Right ventricle myocardium inferior (tissue), 1 donor: ENCODE measurements around the gene RNF145. TPM values are rescaled to one million over a fixed set of nuclear protein-coding genes. Genes with fewer than 3 reads are reported as not detected.
"Not testable (repeated sequence)": the region's sequence is repeated elsewhere in the genome, so short reads cannot be mapped to it uniquely, and the experiment has no call there.

Experiments used
- ATAC-seq: fragments of 200-7000 bp; cut with Tn5 transposase; one replicate; pipeline ENCODE4 v1.9.1; 2020; ENCODE audit warnings: mild to moderate bottlenecking, moderate library complexity
- DNase-seq: peaks from one replicate; pipeline ENCODE4 v3.0.0; 2021; ENCODE audit errors: missing footprints
- intact Hi-C: fragments of 100-400 bp; cut with DNase I; formaldehyde crosslinking; loops from one replicate; pipeline ENCODE4 v1.11.0; 2022
- total RNA-seq: library from RNA; stranded (reverse); fragmentation: NEBNext Ultra II Directional; extraction: Animal tissue kit (Norgen Biotek cat#: 25700); gene quantifications from one replicate; pipeline ENCODE4 v1.2.1, GENCODE V29; 2021
- donor health status: DM: no; HTN: yes; CAD: no; lungs with severe emphysema.

Gene RNF145
- total RNA-seq, 1 donor from 2014 or later = 21.9 TPM

DNA sequence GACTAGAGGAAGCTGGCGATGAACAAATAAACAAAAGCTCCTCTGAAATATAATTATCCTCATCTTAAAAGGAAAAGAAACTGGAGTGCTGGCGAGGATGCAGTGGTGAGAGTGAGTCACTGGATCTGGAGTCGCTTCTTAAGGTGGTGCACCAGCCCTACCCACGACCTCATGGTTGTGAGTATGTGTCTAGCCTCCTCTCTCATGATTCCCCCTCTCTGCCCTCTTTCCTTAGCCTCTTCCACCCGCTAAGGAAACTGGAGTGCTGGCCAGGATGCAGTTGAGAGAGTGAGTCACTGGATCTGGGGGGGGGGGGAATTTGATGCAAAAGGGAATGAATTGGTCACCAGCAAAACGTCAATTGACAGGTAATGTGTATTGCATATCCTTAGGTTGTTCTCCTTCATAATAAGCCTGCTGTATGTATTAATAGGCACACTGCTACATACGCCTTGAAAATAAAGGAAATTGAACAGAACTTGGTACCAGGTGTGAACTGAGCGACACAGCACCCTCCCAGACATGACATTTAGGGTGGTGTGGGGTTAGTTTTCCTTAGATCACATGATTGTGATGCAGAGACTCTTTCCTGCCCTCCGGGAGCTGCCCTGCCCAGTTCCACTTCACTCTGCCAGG, 73.3 kb downstream of the RNF145 start:
- no peak for ATAC-seq
- DNase-seq = no peak
- intact Hi-C loops = loop anchor here (10.0 kb wide), 2 partner anchors 441 to 1121 kb away; no protein-coding TSS in a partner anchor

- DNase-seq (no peak), ATAC-seq (peak; percentile 83)
- intact Hi-C loops = loop anchor here (1.0 to 10.0 kb wide), 5 partner anchors 438 to 1371 kb away; no protein-coding TSS in a partner anchor
These were observed 76.2 kb downstream of the RNF145 start for GRCh38 chr5:159133041-159133741.

GRCh38 chr5:159132429-159133040, 76.8 kb downstream of the RNF145 start:
- intact Hi-C loops = loop anchor here (1.0 to 10.0 kb wide), 5 partner anchors 438 to 1370 kb away; no protein-coding TSS in a partner anchor
- ATAC-seq = no peak

GRCh38 chr5:159131951-159132350, 77.4 kb downstream of the RNF145 start:
- intact Hi-C loops = loop anchor here (5.0 to 10.0 kb wide), 4 partner anchors 437 to 1370 kb away; no protein-coding TSS in a partner anchor
- no peak for ATAC-seq

More at GRCh38 chr5:159132429-159133040, 76.8 kb downstream of the RNF145 start:
- no peak for DNase-seq

DNA sequence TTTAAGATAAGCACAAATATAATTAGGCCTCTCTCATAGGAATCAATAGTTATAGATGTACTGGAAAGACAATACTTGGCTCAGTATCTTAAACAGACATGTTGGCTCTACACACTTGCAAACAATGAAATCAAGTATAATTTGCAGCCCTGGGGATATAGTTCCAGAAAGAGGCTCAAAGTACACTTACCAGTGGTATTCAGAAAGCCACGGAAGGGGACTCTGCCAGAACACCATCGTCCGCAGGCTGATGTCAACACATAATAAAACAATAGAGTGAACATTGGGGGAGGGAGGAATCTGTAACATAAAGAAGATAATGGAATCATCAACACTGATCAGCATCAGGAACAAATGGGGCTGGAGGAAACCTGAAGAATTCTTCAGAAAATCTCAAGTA, 78.5 kb downstream of the RNF145 start:
- ATAC-seq (no peak), DNase-seq (no peak)
- intact Hi-C loops = loop anchor here (5.0 to 10.0 kb wide), 4 partner anchors 436 to 1369 kb away; no protein-coding TSS in a partner anchor

More at GRCh38 chr5:159131951-159132350, 77.4 kb downstream of the RNF145 start:
- DNase-seq = no peak

DNA sequence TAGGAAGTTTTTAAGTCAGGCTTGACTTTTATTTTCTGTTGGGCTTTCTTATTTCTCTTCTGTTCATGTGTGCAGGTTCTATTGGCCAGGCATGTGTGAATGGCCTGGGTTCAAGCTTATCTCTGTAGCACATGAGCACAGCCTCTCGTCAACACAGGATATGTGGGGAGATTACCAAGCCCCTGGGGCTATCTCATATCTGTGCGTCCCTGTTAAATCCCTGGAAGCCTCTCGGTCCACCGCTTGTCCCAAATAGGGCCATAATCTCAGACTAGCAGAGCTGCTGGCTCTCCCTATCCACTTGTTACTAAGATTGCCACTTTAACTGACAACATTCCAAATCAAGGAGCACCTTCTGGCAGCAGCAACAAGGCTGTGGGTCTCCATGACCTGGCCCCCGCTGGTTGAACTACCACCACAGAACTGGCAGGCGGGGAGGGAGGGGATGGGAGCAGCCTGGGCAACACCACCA, 81.2 kb downstream of the RNF145 start:
- no peak for DNase-seq
- intact Hi-C loops = no loop called here
- no peak for ATAC-seq

GRCh38 chr5:159123700-159124099, 85.7 kb downstream of the RNF145 start:
- DNase-seq (no peak), ATAC-seq (no peak)
- intact Hi-C loops = no loop called here

DNA sequence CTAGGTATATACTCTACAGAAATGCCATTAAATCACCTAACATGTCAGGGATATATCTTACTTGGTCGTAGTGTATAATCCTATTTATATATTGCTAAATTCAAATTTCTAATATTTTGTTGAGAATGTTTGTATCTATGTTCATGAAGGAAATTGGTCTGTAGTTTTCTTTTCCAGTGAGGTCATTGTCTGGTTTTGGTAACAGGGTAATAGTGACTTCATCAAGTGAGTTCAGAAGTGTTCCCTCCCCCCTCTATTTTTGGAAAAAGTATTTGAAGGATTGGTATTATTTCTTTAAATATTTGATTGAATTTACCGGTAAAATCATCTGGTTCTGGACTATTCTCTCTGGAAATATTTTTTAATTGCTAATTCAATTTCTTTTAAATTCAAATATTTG, 86.2 kb downstream of the RNF145 start:
- DNase-seq (no peak), ATAC-seq (no peak)
- intact Hi-C loops = no loop called here

DNA sequence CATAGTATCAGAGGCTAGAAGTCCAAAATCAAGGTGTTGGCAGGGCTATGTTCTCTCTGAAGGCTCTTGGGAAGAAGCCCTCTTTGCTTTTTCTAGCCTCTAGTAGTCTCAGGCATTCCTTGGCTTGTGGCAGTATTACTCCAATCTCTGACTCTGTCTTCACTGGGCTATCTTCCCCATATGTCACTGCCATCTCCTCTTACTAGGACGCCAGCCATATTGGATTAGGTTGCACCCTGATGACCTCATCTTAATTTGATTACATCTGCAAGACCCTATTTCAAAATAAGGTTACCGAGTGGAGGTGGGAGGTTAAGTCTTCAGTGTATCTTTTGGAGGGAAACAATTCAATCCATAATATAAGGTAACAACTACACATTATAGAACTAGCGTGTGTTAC, 88.3 kb downstream of the RNF145 start:
- ATAC-seq = no peak
- no peak for DNase-seq
- intact Hi-C loops = no loop called here

DNA sequence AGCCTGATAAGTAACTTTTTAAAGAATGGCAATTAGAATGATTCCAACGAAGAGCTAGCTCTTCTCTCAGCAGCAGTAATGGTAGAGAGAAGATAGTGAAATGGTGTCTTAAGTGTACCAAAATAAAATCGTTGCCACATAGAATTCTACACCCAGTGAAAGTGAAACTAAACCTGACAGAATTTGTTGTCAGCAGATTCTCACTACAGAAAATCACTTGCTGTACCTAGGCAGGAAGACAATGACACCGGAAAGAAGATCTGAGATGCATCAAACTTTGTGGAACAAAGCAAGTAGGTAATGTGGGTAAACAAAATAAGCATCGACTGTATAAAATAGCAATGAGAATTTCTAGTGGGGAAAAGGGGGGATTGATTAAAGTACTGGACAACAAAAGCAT, 88.9 kb downstream of the RNF145 start:
- ATAC-seq (no peak), DNase-seq (no peak)
- intact Hi-C loops = no loop called here

DNA sequence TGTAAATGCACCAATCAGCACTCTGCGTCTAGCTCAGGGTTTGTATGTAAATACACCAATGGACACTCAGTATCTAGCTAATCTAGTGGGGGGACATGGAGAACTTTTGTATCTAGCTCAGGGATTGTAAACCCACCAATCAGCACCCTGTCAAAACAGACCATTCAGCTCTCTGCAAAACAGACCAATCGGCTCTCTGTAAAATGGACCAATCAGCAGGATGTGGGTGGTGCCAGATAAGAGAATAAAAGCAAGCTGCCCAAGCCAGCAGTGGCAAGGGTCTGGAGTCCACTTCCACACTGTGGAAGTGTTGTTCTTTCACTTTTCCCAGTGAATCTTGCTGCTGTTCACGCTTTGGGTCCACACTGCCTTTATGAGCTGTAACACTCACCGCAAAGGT, 89.5 kb downstream of the RNF145 start:
- intact Hi-C loops, ATAC-seq: not testable (repeated sequence)

GRCh38 chr5:159118958-159119659, 90.2 kb downstream of the RNF145 start:
- intact Hi-C loops, DNase-seq, ATAC-seq: not testable (repeated sequence)

More for the DNA sequence above, 89.5 kb downstream of the RNF145 start:
- DNase-seq = not testable (repeated sequence)

DNA sequence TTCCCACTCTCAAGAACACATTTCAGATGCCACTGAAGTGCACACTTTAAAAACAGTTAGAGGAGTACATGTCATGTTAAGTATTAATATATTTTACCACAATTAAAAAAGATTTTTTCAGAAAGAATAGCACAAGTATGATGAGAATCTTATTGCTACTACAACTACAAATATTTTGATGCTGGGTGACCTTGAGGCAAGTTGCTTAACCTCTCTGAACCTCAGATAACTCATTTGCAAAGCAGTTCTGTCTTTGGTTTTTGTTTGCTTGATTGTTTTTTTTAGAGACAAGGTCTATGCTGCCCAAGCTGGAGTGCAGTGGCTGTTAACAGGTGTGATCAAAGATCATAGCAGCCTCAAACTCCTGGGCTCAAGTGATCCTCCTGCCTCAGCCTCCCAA, 95.9 kb downstream of the RNF145 start:
- intact Hi-C loops = no loop called here

GRCh38 chr5:159112436-159112835, 96.9 kb downstream of the RNF145 start:
- intact Hi-C loops = no loop called here
- ATAC-seq = no peak
- DNase-seq = no peak

More for the DNA sequence above, 95.9 kb downstream of the RNF145 start:
- ATAC-seq (no peak), DNase-seq (no peak)

Other genes with a start within 250 kb of the RNF145 start
- 17.1 TPM for gene EBF1, start 109.6 kb downstream of the RNF145 start, total RNA-seq
- 14.6 TPM for gene UBLCP1, start 53.7 kb upstream of the RNF145 start, total RNA-seq
- not detected for gene IL12B, start 120.9 kb upstream of the RNF145 start, total RNA-seq